SK-N-MC (cell line): Measurements from ENCODE around the gene RASSF7.

ENCODE experiments used
- DNase-seq: peaks from one replicate; pipeline ENCODE4 v3.0.0-alpha.2; 2011; ENCODE audit warnings: low read depth, low spot score
- H3K27ac ChIP-seq: fragments of 200-600 bp; sonication (generic); 2 replicates; pipeline ENCODE4 v1.5.1; 2016; ENCODE audit warnings: mixed run types
- H3K36me3 ChIP-seq: fragments of 200-600 bp; sonication (generic); 2 replicates; pipeline ENCODE4 v1.6.1; 2017; ENCODE audit warnings: antibody characterized with exemption, low read length, mixed read lengths; ENCODE audit not compliant: insufficient read depth
- H3K4me3 ChIP-seq: fragments of 200-600 bp; sonication (generic); 2 replicates; pipeline ENCODE4 v1.5.1; 2016
- H3K9ac ChIP-seq: fragments of 200-600 bp; sonication (generic); 2 replicates; pipeline ENCODE4 v1.8.0; 2017; ENCODE audit warnings: mixed run types, mixed read lengths; ENCODE audit not compliant: insufficient read length
- H3K9me3 ChIP-seq: fragments of 200-600 bp; sonication (generic); 2 replicates; pipeline ENCODE4 v1.6.1; 2017; ENCODE audit warnings: low read depth, mild to moderate bottlenecking, antibody characterized with exemption, low read length, moderate library complexity, mixed read lengths
- EZH2 ChIP-seq: fragments of 200-600 bp; sonication (generic); IDR thresholded peaks from one replicate; pipeline ENCODE4 v1.6.1; 2017; ENCODE audit warnings: antibody characterized with exemption
- FOXP2 ChIP-seq: optimal IDR thresholded peaks from 2 replicates; pipeline ENCODE3; 2011; ENCODE audit warnings: mild to moderate bottlenecking, moderate library complexity; ENCODE audit not compliant: insufficient read depth; ENCODE audit errors: extremely low read length, control extremely low read depth
- POLR2AphosphoS5 ChIP-seq: IDR thresholded peaks from 2 replicates; pipeline ENCODE4 v1.6.1; 2012; ENCODE audit warnings: mild to moderate bottlenecking, low read depth, low read length, borderline replicate concordance

RASSF7 gene

DNA sequence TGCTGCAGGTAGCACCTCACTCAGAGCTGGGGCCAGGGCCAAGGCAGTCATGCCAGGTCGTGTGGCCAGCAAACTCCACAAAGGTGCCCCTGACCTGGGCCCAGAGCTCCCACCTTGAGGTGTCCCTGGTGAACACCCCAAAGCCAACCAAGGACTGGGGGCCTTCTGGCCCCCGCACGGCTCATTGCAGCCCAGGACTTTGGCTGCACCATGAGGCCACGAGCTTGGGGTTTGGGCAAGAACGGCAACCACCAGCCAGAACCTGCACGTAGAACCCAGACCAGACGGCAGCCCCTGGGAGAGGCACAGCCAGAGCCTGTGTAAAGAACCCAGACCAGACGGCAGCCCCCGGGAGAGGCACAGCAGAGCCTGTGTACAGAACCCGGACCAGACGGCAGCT is 15.6 kb upstream of the RASSF7 start:
- Histone ChIP-seq H3K36me3 (no peaks in the 10 kb centered on the region), H3K9me3 (no peaks in the 10 kb centered on the region), H3K4me3 (no peak overlapping the region), H3K27ac (no peak overlapping the region), H3K9ac (no peak overlapping the region)
- DNase-seq: no peak
- TF ChIP-seq FOXP2 (no peak), EZH2 (no peak), POLR2AphosphoS5 (no peak)

DNA sequence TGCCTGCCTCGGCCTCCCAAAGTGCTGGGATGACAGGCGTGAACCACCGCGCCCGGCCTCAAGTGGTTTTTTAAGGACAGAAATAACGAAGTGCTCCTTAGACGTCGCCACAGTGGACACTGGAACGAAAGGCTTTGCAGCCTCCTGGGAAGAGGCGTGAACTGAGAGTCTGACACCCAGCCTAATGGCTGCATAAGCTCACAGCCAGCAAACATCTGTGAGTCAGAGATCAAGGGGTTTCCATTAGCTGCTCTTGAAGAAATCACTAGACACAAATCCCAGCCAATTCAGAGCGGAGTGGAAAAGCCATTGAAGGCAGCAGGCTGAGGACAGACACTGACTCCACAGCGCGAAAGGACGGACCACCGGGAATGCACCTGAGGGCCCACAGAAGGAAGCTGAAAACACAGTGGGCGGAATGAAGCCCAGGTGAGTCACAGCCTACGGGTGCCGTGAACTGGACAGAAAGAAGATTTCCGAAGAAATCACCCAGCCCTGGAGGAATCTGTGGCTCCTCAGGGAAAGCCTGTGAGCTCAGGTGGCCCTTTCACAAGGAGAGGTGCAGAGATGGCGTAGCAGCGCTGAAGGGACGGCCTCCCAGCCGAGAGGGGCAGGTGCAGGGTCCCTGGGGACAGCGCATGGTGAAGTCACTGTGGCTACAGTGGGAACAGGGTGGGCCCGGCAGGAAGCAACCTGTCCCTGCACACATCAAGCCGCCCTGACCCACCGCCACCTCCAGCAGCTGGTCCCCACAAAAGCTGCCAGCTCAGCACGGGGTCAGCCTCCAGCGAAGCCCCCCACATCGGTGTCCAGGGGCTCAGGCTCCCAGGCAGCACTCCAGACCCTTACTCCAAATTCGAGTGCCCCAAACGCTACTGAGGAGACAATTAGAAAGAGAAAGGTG is 11.8 kb upstream of the RASSF7 start:
- no peak overlapping the region for H3K27ac ChIP-seq

DNA sequence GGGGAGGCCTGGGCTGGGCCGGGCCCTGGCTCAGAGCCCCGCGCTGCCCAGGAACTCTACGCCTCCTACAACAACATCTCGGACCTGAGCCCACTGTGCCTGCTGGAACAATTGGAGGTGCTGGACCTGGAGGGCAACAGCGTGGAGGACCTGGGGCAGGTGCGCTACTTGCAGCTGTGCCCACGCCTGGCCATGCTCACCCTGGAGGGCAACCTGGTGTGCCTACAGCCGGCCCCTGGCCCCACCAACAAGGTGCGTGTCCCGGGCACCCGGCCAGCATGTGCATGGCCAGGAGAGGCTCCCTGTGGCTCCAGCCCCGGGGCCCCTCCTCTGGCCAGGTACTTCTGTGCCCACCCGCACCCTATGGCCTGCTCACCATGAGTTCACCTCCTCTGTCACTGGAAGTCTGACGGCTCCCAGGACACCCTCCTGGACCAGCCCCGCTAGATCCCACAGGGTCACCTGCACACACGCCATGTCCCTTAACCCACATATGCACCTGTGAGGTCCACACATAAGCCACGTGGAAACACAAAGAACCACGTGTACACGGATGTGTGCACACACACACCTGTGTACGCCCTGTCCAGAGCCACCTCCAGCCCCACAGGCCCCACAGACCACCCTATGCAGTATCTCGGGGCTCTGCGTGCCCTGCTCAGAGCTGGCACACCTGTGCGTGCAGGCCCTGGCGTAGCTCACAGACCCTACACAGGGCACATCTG is 10.6 kb upstream of the RASSF7 start:
- Histone ChIP-seq H3K4me3 (no peak overlapping the region), H3K27ac (no peak overlapping the region), H3K9ac (no peak overlapping the region), H3K9me3 (no peaks in the 10 kb centered on the region), H3K36me3 (no peaks in the 10 kb centered on the region)
- no peak for DNase-seq
- TF ChIP-seq FOXP2: no peak
- TF ChIP-seq POLR2AphosphoS5: no peak
- no peak for TF ChIP-seq EZH2

More for the DNA sequence above, 11.8 kb upstream of the RASSF7 start:
- H3K9me3 ChIP-seq: no peaks in the 10 kb centered on the region
- TF ChIP-seq EZH2: no peak
- TF ChIP-seq FOXP2: no peak
- TF ChIP-seq POLR2AphosphoS5: no peak
- no peak overlapping the region for H3K4me3 ChIP-seq
- DNase-seq: no peak
- H3K9ac ChIP-seq: no peak overlapping the region
- H3K36me3 ChIP-seq: no peaks in the 10 kb centered on the region

DNA sequence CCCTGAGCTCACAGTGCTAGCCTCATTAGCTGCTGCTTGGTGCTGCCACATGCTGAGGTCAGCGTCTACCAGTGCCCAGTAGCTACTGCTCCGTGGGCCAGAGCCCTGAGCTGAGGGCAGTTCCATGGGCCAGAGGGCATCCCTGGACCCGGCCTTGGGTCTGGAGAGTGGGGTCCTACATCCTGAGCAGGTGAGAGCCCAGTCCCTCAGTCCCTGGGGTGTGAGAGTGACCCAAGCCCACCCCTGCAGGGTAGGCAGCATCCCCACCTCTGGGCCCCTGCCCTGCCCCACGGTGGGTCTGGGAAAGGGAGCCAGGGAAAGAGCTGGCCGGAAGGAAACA is 10.1 kb upstream of the RASSF7 start:
- Histone ChIP-seq H3K27ac (no peak overlapping the region), H3K36me3 (no peaks in the 10 kb centered on the region), H3K4me3 (no peak overlapping the region), H3K9ac (no peak overlapping the region), H3K9me3 (no peaks in the 10 kb centered on the region)
- DNase-seq: no peak
- TF ChIP-seq POLR2AphosphoS5 (no peak), FOXP2 (no peak), EZH2 (no peak)

DNA sequence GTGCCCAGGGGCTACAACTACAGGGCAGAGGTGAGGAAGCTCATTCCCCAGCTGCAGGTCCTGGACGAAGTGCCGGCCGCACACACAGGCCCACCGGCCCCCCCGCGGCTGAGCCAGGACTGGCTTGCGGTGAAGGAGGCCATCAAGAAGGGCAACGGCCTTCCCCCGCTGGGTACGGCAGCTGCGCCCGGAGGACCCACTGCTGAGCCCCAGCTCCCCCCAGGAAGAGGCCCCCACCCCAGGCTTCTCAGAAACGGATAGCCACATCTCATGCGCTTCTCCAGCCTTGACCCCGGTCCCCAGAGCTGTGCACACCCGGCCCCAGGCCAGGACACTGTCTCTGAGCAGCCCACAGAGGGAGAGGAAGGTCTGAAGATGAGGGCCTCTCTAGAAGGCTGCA is 9.6 kb upstream of the RASSF7 start:
- TF ChIP-seq FOXP2: no peak
- no peak for TF ChIP-seq EZH2
- no peak for TF ChIP-seq POLR2AphosphoS5
- H3K9me3 ChIP-seq: no peaks in the 10 kb centered on the region

DNA sequence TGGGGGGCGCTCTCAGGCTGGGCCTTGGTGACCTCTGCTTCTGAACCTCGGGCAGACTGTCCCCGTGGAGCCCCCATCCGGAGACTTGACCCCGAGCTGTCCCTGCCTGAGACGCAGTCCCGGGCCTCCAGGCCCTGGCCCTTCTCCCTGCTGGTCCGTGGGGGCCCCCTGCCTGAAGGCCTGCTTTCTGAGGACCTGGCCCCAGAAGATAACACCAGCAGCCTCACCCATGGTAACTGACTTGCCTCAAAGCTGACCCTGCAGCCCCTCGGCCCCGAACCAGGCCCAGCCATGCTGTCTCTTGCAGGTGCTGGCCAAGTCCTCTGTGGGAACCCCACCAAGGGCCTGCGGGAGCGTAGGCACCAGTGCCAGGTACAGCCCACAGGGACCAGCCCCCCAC is 9.2 kb upstream of the RASSF7 start:
- no peak overlapping the region for H3K27ac ChIP-seq
- H3K36me3 ChIP-seq: no peaks in the 10 kb centered on the region
- DNase-seq: no peak
- H3K9ac ChIP-seq: no peak overlapping the region
- H3K9me3 ChIP-seq: no peaks in the 10 kb centered on the region
- TF ChIP-seq EZH2 (no peak), POLR2AphosphoS5 (no peak), FOXP2 (no peak)
- H3K4me3 ChIP-seq: no peak overlapping the region

More for the DNA sequence above, 9.6 kb upstream of the RASSF7 start:
- Histone ChIP-seq H3K9ac (no peak overlapping the region), H3K27ac (no peak overlapping the region), H3K36me3 (no peaks in the 10 kb centered on the region), H3K4me3 (no peak overlapping the region)
- no peak for DNase-seq

DNA sequence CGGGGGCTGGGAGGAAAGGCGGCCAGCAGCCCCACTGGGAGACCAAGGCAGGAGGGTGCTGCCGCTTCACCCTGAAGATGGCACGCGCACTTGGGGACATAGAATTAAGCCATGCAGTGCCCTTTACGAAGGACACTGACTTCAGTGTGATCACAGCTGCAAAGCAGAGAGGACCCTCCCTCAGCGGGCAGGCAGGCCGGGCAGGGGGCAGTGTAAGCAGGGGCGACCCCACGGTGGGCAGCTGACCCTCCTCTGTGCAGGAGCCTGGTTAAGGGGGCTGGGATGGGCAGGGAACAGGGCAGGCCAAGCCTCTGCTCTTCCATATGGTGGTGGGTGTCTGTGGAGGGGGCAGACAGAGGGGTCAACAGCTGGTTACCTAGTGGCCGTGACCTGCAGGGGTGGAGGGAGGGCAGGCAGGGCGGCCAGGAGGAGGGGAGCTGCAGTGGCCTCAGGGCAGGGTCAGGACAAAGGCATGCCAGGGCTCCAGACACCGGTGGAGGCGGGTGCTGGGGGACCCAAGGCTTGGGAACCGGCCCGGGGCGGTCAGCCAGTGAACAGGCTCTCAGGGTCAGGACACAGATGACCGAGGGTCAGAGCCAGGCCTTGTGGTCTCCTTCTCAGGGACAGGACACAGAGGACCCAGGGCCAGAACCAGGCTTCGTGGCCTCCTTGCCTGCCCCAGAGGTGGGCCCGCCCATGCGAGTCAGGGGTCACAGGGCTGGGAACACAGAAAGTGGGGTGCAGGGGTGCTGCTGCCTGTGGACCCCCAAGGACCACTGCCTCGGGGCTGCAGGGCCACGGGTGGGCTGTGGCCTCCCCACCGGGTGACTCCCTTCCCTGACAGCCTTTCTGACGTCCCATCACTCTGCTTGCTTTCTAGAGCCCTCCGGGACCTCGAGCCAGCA is 7.4 kb upstream of the RASSF7 start:
- H3K36me3 ChIP-seq: no peaks in the 10 kb centered on the region
- TF ChIP-seq EZH2: no peak
- no peak for TF ChIP-seq FOXP2
- TF ChIP-seq POLR2AphosphoS5: no peak
- no peaks in the 10 kb centered on the region for H3K9me3 ChIP-seq
- H3K9ac ChIP-seq: no peak overlapping the region
- H3K27ac ChIP-seq: no peak overlapping the region
- no peak for DNase-seq
- no peak overlapping the region for H3K4me3 ChIP-seq

DNA sequence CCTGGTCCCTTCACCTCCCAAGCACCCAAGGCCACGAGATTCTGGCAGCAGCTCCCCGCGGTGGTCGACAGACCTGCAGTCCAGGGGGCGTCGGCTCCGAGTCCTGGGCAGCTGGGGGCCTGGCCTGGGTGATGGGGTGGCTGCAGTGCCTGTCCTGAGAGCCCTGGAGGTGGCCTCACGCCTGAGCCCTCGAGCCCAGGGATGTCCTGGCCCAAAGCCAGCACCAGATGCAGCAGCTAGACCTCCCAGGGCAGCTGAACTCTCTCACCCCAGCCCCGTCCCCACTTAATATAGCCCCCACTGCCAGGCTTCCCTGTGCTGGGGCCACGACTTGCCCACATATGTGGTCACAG is 6.8 kb upstream of the RASSF7 start:
- H3K9me3 ChIP-seq: no peaks in the 10 kb centered on the region
- H3K36me3 ChIP-seq: no peaks in the 10 kb centered on the region
- TF ChIP-seq EZH2 (no peak), FOXP2 (no peak), POLR2AphosphoS5 (no peak)
- no peak overlapping the region for H3K4me3 ChIP-seq
- H3K9ac ChIP-seq: no peak overlapping the region
- H3K27ac ChIP-seq: no peak overlapping the region
- no peak for DNase-seq
